WTC11 (cell line): ENCODE data around the gene ESRP2. TPM values are rescaled to one million over a fixed set of nuclear protein-coding genes. Genes with fewer than 3 reads are reported as not detected.
A peak's percentile ranks its signal among the peaks of the same experiment; 100 is the strongest.

Source experiments
- ATAC-seq: fragments of 200-7000 bp; cut with Tn5 transposase; 2 replicates; pipeline ENCODE4 v1.10.0; 2021; ENCODE audit warnings: mild to moderate bottlenecking, moderate library complexity
- CTCF ChIA-PET: fragments of 300-600 bp; sonication (Branson Sonifier 250); formaldehyde crosslinking; loops from one replicate; lab custom pipeline; 2021; ENCODE audit warnings: antibody characterized with exemption; lab: Charles Lee
- POLR2A ChIA-PET: fragments of 350-600 bp; sonication (Branson Sonifier 250); formaldehyde crosslinking; loops from one replicate; lab custom pipeline; 2021; ENCODE audit warnings: antibody characterized with exemption; lab: Charles Lee
- DNase-seq: peaks from one replicate; pipeline ENCODE4 v3.0.0; 2021; ENCODE audit warnings: low spot score
- H3K27ac Mint-ChIP-seq: 2 replicates; pipeline ENCODE4 v1.8.0; 2021; ENCODE audit warnings: mixed read lengths
- H3K27me3 Mint-ChIP-seq: 2 replicates; pipeline ENCODE4 v1.8.0; 2021; ENCODE audit warnings: low read depth, mild to moderate bottlenecking, moderate library complexity, mixed read lengths
- H3K36me3 Mint-ChIP-seq: 2 replicates; pipeline ENCODE4 v1.8.0; 2021; ENCODE audit warnings: mixed read lengths
- H3K4me1 Mint-ChIP-seq: 2 replicates; pipeline ENCODE4 v1.8.0; 2022; ENCODE audit warnings: mixed read lengths
- H3K4me3 Mint-ChIP-seq: 2 replicates; pipeline ENCODE4 v1.8.0; 2021; ENCODE audit warnings: mild to moderate bottlenecking, moderate library complexity, mixed read lengths
- H3K9me3 Mint-ChIP-seq: 2 replicates; pipeline ENCODE4 v1.8.0; 2021; ENCODE audit warnings: mixed read lengths
- ESRRA ChIP-seq: sonication (generic); formaldehyde crosslinking; IDR thresholded peaks from 2 replicates; pipeline ENCODE4 v1.8.1; 2022; ENCODE audit warnings: mild to moderate bottlenecking, missing genetic modification reagents, borderline replicate concordance
- ETV6 ChIP-seq: sonication (generic); formaldehyde crosslinking; IDR thresholded peaks from 2 replicates; pipeline ENCODE4 v1.8.1; 2022; ENCODE audit warnings: mild to moderate bottlenecking, missing genetic modification reagents
- FOXP4 ChIP-seq: sonication (generic); formaldehyde crosslinking; IDR thresholded peaks from 2 replicates; pipeline ENCODE4 v1.8.0; 2022; ENCODE audit warnings: mild to moderate bottlenecking, missing genetic modification reagents
- GTF2I ChIP-seq: fragments of 250-450 bp; sonication (Bioruptor Pico); conservative IDR thresholded peaks from 2 replicates; pipeline ENCODE4 v1.4.0; 2021; ENCODE audit warnings: mild to moderate bottlenecking
- IRF1 ChIP-seq: sonication (generic); formaldehyde crosslinking; IDR thresholded peaks from 2 replicates; pipeline ENCODE4 v1.8.0; 2023; ENCODE audit warnings: missing genetic modification reagents
- MYBL2 ChIP-seq: sonication (generic); formaldehyde crosslinking; IDR thresholded peaks from 2 replicates; pipeline ENCODE4 v1.8.1; 2023; ENCODE audit warnings: mild to moderate bottlenecking, moderate library complexity, missing genetic modification reagents
- NR3C1 ChIP-seq: sonication (generic); formaldehyde crosslinking; conservative IDR thresholded peaks from 2 replicates; pipeline ENCODE4 v1.8.1; 2023; ENCODE audit warnings: low read depth, mild to moderate bottlenecking, missing genetic modification reagents
- PREB ChIP-seq: sonication (generic); formaldehyde crosslinking; IDR thresholded peaks from 2 replicates; pipeline ENCODE4 v1.8.1; 2022; ENCODE audit warnings: mild to moderate bottlenecking, missing genetic modification reagents, moderate library complexity, borderline replicate concordance
- PRRX2 ChIP-seq: fragments of 250-450 bp; sonication (Bioruptor Pico); IDR thresholded peaks from 2 replicates; pipeline ENCODE4 v1.8.0; 2021; ENCODE audit warnings: mild to moderate bottlenecking
- SP1 ChIP-seq: sonication (generic); formaldehyde crosslinking; conservative IDR thresholded peaks from 2 replicates; pipeline ENCODE4 v1.8.1; 2022; ENCODE audit warnings: missing genetic modification reagents
- USF1 ChIP-seq: sonication (generic); formaldehyde crosslinking; IDR thresholded peaks from 2 replicates; pipeline ENCODE4 v1.8.0; 2022; ENCODE audit warnings: mild to moderate bottlenecking, missing genetic modification reagents
- USF2 ChIP-seq: sonication (generic); formaldehyde crosslinking; IDR thresholded peaks from 2 replicates; pipeline ENCODE4 v1.8.1; 2023; ENCODE audit warnings: mild to moderate bottlenecking, missing genetic modification reagents, moderate library complexity
- ZNF263 ChIP-seq: sonication (generic); formaldehyde crosslinking; IDR thresholded peaks from 2 replicates; pipeline ENCODE4 v1.8.1; 2022; ENCODE audit warnings: low read depth, mild to moderate bottlenecking, moderate library complexity, missing genetic modification reagents
- total RNA-seq: library from RNA; stranded (reverse); gene quantifications from 3 replicates; pipeline ENCODE4 v1.2.3, GENCODE V29; 2021

ESRP2 gene
- total RNA-seq, 1 experiment from 2014 or later = 55.0 TPM

- Mint-ChIP-seq H3K4me3 (no peak overlapping the region), H3K9me3 (no peaks in the 10 kb centered on the region), H3K4me1 (peaks cover 8% of the 10 kb centered on the region), H3K27me3 (no peaks in the 10 kb centered on the region), H3K27ac (peak overlapping the region; percentile 23; the same call in 1 of the 2 replicates), H3K36me3 (peaks cover 14% of the 10 kb centered on the region)
- CTCF ChIA-PET = interaction anchor here (1.4 to 2.8 kb wide), 4 partner anchors 9 to 37 kb away, joined by 4 to 12 read pairs (median 8); partner anchors contain the start of genes PRMT7, SLC7A6 and SLC7A6OS
- no peak for ATAC-seq
- no peak for TF ChIP-seq PRRX2 (CRISPR knock-in tag)
- POLR2A ChIA-PET = no interaction called here
- no peak for DNase-seq
These were observed 37.5 kb upstream of the ESRP2 start for GRCh38 chr16:68273459-68273858.

GRCh38 chr16:68272507-68273209, 36.7 kb upstream of the ESRP2 start:
- no peak overlapping the region for H3K27ac Mint-ChIP-seq
- H3K36me3 Mint-ChIP-seq = peaks cover 14% of the 10 kb centered on the region
- no peak for TF ChIP-seq USF2 (CRISPR knock-in tag)
- no peaks in the 10 kb centered on the region for H3K9me3 Mint-ChIP-seq
- ChIA-PET CTCF (interaction anchor here (1.4 to 2.8 kb wide), 3 partner anchors 9 to 38 kb away, joined by 4 to 12 read pairs (median 8); partner anchors contain the start of genes PRMT7, SLC7A6 and SLC7A6OS), POLR2A (no interaction called here)
- H3K27me3 Mint-ChIP-seq = no peaks in the 10 kb centered on the region
- H3K4me1 Mint-ChIP-seq = peaks cover 16% of the 10 kb centered on the region
- ATAC-seq (no peak), DNase-seq (no peak)
- no peak overlapping the region for H3K4me3 Mint-ChIP-seq

GRCh38 chr16:68270353-68270752, 34.4 kb upstream of the ESRP2 start:
- Mint-ChIP-seq H3K36me3 (peaks cover 12% of the 10 kb centered on the region), H3K27me3 (no peaks in the 10 kb centered on the region; the same call in 1 of the 2 replicates), H3K27ac (no peak overlapping the region), H3K4me3 (no peak overlapping the region), H3K9me3 (no peaks in the 10 kb centered on the region), H3K4me1 (peaks cover 27% of the 10 kb centered on the region)
- DNase-seq (no peak), ATAC-seq (no peak)
- ChIA-PET POLR2A (interaction anchor here (0.6 kb wide), 1 partner anchor 30 kb away, joined by 4 read pairs; no protein-coding TSS in a partner anchor), CTCF (no interaction called here)
- TF ChIP-seq ESRRA (CRISPR knock-in tag) (no peak), ETV6 (no peak), USF1 (no peak), IRF1 (CRISPR knock-in tag) (no peak), FOXP4 (no peak), ZNF263 (CRISPR knock-in tag) (no peak), NR3C1 (no peak), PREB (CRISPR knock-in tag) (no peak), GTF2I (CRISPR knock-in tag) (no peak), MYBL2 (CRISPR knock-in tag) (no peak), SP1 (CRISPR knock-in tag) (no peak)
